GM18873 (cell line): ENCODE results near the gene AKT2.

Source experiments
- ATAC-seq: cut with Tn5 transposase; IDR thresholded peaks from one replicate; pipeline ENCODE4 v1.9.1; 2021; ENCODE audit warnings: mild to moderate bottlenecking, moderate library complexity, moderate number of reproducible peaks; ENCODE audit not compliant: unreplicated experiment, low FRiP score

Gene AKT2

DNA sequence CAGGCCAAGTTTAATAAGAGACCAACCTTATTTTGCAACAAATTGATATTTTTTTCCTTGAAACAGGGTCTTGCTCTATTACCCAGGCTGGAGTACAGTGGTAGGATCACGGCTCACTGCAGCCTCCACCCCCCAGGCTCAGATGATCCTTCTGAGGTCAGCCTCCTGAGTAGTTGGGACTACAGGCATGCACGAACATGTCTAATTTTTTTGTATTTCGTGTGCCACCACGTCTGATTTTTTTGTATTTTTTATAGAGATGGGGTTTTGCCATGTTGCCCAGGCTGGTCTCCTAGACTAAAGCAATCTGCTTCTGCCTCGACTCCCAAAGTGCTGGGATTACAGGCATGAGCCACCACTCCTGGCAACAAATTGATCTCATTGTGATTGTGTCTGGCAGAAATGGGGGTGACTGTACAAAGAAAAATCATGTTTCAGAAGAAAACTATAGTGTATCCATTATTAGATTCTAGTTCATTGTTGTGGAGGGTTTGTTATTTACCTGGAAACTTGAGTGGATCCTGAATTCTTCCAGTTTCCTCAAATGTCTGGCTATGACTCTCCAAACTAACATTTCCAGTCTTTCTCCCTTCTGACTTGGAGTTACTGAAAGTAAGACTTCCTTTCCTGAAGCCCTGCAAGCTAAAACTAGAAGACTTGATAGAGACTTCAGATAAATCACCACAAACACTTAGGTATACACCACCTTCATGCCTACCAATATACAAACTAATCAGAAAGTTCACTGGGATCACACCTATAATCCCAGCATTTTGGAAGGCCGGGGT is 17.3 kb upstream of the AKT2 start:
- ATAC-seq: no peak

DNA sequence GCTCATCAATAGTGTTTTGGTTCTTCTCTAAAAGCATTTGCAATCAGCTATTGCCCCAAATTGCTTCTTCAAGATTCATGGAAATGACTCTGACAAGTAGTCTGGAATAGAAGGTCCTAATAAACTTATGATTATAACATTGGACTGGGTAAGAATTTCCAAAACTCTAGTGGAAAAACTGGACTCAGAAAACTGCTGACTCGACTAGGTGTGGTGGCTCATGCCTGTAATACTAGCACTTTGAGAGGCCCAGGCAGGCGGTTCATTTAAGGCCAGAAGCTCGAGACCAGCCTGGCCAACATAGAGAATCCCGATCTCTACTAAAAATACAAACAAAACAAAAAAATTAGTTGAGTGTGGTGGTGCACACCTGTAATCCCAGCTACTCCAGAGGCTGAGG is 15.5 kb upstream of the AKT2 start:
- ATAC-seq: no peak

DNA sequence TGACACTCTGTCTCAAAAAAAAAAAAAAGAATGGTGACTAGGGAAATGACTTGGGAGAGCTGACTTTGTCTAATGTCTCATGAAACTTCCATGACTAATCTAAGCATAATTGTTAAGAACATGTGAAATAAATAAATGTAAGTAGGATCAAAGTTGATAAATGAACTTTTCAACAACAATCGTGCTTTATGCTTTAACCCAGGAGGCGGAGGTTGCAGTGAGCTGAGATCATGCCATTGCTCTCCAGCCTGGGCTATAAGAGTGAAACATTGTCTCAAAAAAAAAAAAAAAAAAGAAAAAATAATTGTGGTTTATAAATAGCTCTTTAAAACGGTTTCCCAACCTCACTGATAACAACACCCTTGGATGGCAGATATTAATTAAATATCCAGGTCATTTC is 12.9 kb upstream of the AKT2 start:
- ATAC-seq: no peak

DNA sequence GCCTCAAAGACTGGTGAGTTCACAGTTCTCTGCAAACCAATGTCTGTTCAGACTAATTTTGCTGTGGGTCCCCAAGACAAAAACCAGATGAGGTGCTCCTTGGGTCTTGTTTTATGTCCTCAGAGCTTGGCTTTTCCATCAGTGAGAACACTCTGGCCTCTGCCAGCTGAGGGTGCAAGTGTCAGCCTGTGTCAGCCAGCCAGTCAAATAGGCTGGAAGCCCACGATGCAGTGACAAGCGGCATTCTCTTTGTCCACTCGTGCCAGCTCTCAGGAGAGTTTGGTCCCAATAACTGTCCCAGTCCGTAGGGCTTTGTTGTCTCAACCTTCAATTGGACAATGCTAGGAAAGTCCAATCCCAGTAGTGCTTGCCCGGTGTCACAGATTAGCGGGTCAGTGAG is 9.4 kb upstream of the AKT2 start:
- no peak for ATAC-seq

DNA sequence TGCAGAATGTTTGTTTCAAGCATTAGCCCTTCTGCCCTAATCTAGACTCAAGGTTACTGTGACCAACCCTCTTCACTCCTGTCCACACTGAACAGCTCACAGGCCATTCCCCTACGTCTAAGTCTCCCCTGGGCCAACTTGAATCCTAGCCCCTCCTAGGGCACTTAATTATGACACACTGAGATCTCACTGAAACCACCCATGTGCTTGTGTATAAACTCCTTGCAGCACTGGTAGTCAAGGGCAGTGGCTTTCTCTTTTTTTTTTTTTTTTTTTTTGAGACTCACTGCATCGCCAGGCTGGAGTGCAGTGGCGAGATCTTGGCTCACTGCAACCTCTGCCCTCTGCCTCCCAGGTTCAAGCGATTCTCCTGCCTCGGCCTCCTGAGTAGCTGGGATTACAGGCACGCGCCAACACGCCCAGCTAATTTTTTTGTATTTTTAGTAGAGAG is 1.9 kb upstream of the AKT2 start:
- ATAC-seq: no peak

DNA sequence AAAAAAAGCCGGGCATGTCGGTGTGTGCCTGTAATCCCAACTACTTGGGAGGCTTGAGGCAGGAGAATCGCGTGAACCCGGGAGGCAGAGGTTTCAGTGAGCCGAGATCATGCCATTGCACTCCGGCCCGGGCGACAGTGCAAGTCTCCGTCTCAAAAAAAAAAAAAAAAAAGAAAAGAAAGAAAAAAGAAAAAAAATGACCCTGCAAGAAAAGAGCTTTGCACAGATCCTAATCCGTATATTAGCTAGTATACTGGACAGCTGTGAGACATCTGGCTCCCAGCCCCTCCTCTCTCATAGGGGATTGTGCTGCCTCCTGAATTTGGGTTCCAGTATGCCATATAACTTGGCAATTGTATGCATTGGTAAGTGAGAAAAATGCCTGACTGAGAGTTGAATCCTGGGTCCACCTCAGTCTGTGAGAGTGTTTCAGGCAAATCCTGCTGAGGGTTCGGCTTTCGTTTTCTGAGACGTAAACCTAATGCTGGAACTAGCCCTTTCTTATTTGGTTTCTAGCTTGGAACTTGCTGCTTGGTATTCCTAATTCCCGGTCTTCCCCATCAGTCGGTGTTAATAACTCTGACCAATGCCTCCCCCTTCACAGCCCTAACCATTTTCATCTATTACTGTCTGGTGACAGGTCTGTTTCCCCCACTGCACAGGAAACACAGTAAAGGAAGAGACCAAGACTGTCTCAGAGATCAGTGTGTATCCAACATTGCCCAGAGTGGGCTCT is 1.3 kb upstream of the AKT2 start:
- ATAC-seq: no peak

DNA sequence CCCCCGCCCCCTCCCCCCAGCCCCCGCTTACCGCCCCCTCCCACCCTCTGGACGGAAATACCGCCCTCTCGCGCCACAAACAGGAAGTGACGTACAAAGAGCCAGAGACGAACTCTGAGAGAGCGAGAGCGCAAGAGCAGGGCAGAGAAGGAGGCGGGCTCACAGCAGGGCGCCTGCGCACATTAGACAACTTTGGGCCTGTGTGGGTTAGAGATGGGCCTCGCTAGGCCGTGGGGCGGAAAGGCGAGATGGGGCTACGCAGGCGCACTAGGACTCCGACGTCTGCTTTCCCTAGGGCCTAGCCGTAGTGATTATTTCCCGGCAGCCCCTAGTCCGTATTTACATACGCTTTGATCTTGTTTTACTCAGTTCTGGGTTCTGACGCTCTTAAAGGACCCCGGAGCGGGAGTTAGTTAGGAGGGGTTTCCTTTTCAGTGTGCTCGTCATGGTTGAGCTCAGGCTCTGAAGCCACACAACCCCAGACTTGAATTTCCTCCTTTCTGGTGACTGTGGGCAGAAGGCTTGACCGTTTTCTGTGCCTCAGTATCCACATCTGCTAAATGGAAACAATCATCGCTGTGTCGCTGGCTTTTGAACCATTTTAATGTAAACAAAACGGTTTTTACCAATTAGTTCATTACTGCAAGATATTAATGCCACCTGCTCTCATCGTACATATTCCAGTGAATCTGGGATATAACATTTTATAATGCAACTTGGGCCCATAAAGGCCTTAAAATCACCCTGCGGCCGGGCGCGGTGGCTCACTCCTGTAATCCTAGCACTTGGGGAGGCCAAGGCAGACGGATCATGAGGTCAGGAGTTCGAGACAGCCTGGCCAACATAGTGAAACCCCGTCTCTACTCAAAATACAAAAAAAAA is 449 bp upstream of the AKT2 start:
- ATAC-seq: peak; percentile 87

DNA sequence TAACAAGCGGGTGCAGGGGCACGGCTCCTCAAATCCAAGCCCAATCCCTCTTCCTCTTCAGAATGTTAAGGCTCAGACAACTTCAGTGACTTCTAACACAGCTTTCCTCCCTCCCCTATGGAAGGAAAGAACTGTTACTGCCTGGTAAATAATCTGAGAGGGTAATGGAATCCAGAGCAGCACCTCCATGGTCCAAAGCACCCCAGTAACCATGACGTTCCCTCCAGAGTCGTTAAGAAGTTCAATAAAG is 969 bp downstream of the AKT2 start:
- no peak for ATAC-seq

DNA sequence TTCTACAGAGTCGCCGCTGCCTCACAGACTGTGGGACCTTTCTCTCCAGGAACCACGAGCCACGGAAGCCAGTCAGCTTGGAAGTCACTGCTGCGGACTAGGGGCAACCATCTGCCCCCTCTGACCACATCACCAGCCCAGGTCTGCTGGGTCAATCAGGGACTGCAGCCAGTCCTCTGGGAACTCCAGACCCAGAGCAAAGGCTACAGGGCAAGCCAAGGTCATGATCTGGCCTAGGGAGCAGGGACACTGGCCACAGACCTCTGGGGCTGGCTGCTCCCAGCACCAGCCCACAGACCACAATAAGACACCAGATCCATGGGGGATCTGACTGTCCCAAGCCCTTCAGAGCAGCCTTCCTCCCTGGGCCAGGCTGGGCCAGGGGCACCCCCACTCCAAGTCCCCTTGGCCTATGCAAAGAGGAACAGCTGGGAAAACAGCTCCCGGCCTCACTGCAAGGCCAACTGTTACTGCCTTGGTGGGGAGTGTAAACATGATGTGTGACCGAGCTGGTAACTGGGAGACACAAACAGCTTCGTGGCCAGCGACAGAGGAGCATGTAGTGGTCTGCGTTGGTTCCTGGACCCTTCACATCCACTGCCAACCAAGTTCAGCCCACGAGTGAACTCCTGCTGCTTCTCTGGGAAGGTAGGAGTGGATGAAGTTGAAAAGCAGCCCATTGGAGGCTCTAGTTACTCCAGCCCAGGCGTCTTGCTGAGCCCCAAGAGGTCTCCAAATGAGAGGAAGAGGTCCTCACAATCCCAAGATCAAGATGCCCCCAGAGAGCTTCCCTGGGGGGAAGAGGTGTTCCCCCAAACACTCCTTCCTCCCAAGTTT is 1.5 kb downstream of the AKT2 start:
- ATAC-seq: no peak

DNA sequence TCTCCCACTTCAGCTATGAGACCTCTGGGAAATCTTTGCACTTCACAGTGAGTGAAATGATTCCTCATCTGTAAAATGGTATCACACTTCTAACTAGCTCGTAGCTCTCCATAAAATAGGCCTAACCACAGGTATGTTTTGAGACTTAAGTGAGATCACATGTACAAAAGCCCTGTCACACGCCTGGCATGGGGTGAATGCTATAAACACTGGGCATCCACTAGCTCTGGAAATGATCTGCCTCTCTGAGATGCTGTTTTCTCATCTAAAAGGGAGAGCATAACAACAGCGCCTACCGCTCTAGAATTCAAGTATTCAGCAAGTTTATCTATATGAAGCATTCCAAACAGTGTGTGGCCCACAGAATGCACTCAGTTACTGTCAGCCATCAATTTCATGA is 2.2 kb downstream of the AKT2 start:
- no peak for ATAC-seq

DNA sequence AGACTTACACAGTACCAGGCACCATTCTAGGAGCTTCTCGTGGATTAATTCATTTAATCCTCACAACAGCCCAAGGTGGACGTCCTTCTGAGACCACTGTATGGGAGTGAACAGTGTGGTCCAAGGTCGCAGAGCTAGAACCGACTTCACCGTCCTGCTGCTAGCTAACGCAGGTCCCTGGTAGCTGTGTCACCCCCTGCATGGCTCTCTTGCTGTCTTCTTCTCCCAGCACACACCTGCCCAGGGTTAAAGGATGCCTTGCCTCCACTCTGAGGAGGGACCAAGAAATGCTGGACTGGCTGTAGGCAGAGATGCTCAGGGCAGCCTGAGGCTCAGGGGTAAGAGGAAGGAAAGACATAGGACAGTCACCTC is 3.0 kb downstream of the AKT2 start:
- ATAC-seq: no peak

DNA sequence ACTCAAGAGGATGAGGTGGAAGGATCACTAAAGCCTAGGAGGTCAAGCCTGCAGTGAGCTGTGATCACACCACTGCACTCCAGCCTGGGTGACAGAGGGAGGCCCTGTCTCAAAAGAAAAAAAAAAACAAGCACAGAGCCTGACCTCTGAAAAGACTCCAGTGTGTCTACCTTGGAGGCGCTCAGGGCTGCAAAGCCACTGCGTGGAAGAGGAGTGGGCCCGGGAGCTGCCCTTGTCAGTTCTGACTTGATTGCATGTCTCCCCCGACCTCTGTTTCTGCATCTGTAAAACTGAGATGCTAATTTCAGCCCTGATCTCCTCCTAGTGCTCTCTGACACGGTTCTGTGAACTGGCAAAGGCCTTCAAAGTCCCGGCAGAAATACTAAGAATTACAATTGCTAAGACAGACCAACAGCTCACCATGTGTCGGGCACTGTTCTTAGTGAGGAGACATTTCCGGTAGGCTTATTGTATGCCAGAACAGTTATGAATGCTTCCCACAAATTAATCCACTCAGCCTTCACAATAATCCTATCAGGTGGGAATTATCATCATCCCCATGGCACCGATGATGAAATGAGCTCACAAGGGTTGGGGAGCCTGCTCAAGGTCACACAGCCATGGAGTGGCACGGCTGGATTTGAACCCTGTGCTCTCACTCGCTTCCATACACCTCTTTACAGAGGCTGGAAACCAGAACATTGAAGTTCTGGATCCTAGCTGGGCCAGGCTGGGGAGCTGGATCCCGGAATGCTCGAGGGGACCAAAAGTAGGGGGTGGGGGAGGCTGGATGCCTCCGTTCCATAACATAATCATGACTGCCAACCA is 3.5 kb downstream of the AKT2 start:
- no peak for ATAC-seq

DNA sequence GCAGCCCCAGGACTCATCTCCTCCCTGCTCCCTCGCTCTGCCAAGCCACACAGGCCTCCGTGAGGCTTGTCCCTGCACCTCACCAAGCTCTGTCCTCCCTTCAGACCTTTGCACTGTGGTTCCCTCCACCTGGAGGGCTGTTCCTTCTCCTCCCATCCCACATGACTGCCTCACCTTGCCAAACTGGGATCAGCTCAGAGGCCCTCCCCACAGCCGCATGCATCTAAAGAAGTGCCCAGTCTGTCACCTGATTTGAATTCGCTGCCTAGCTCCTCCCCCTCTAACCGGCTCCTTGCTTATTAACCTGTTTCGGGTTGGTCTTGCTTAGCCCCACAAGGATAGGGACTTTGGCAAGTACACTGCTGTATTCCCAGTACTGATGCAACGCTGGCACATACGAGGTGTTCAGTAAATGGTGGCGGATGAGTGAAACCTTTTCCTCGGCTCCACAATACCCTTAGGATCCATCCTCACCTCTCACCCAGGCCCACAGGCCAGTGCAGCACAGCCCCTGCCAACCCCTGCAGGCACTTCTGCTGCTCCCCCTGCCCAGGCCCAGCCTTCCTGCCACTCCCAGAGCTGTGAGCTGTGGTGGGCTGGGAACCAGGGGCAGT is 4.4 kb downstream of the AKT2 start:
- no peak for ATAC-seq

DNA sequence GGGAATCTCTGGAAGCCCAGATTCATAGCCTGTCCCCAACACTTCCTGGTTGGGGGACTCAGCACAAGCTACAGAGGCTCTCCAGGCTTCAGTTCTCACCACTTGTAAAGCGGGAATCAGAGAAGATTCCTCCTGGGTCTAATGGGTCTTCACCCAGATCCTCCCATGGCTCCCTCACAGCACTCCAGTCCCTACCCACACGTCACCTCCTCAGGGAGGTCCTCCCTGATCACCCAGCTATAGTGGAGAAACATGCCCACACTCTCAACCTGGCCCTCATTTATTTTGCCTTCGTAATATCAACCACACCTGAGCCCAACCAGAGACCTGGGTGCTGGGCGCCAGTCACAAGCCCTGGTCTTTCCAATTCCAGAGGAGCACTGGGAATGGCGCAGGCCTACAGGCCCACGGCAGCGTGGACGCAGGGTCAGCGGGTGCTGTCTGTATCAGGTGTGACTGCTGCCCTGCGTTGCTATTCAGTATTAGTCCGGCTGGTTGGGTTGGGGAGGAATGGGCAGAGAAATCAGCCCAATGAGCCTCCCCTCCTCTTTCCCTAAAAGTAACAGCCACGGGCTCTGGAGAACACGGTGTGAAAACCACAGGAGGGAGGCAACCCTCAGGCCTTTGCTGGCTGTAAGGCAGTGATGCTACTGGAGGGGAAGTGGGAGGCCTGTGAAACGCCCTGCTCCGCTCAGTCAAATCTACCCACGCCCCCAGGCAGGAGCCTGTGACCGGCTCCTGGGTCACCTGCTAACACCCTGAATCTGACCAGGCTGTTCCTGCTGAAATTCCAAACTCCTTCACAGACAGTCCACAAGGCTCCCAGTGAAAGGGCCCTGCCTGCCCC is 5.2 kb downstream of the AKT2 start:
- ATAC-seq: no peak

DNA sequence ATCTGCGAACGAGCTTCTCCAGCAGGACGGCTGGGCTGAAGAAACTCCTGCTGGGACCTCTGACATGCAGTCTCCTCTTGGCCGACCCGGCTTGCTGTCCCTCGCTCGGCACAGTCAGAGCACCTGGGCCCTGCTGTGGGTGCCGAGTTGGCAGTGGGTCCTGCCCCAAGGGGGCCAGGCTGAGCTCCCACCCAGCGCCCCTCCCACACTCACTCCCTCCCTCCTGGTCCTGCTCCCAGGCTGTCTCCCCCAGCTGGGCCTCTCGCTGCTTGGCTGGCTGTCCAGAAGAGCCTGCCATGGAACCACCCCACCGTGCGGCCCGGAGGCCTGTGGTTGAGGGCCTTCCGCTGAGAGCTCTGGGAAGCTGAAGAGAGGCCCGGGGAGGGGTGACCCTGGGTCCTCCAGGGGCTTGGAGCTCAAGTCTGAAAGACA is 6.0 kb downstream of the AKT2 start:
- no peak for ATAC-seq

DNA sequence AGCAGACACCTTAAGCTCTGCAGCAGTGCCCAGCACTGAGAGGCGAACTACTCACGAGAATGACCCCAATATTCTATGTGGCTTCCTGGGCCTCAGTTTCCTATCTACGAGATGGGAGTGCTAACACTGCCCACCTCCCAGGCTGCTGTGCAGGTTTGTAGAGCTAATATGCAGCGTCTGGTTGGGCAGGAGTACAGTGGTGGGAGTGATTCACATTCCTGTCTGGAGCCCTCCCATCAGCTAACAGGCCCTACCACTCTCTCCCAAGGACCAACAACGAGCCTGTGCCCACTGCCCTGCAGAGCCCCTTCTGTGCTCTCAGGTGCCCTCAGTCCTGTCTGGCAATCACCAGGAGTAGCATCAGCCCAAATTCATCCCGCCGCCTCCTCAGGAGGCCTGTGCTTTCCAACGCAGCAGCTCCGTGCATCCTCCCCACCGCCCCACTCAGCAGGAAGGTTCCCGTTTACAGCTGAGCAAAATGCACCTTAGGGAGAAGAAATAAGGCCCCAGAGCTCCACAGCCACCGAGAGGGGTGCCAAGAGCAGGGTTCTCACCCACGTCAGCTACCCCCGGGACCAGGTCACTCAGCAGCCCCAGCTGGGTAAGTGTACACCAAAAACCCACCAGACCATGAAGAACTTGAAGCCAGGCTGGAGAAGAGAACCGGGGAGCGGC is 6.6 kb downstream of the AKT2 start:
- no peak for ATAC-seq

DNA sequence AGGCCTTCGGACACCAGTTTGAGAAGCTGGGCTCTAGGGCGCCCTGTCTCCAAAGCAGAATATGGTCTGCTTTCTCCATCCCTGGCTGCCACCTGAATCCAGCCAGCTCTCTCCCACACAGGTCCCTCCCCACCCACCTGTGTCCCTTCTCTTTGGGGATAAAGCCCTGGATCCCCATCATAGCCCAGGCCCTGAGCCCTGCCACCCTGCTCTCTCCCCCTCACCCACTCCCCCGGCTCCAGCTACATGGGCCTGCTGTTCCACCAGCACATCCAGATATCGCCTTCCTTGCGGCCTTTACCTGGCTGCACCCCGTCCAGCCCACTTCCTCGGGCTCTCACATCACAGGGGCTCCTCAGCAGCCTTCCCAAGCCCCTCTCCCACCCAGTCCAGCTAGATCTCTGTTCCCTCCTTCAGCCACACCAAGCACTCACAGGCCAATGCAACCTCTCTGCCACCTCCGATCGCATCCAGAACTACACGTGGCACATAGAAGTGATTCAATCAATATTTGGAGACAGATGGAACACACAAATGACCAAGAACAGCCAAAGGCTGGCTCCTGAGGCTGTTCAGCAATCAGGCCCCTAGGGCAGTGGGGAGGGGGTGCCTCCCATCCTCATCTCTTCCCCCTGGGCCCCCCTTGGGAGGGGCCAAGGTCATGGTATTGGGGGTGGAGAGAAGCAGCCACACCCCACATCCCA is 7.6 kb downstream of the AKT2 start:
- no peak for ATAC-seq
